Measurements from ENCODE around the gene PRKCA. TPM values are rescaled to one million over a fixed set of nuclear protein-coding genes. Genes with fewer than 3 reads are reported as not detected.
A peak's percentile ranks its signal among the peaks of the same experiment; 100 is the strongest.

Gene PRKCA
- total RNA-seq, 6 experiments from 2014 or later, result 81.2 to 106 (median 92.9) TPM

- no peak overlapping the region for H3K4me3 Mint-ChIP-seq
- TF ChIP-seq CTCF (IDR thresholded peaks at IDR 0.05), result no peak
- peaks cover 24% of the 10 kb centered on the region for H3K36me3 Mint-ChIP-seq (ENCODE audit: low read depth)
- no peaks in the 10 kb centered on the region for H3K4me1 Mint-ChIP-seq (ENCODE audit: low read depth)
- no peaks in the 10 kb centered on the region for H3K9me3 Mint-ChIP-seq
- H3K27me3 Mint-ChIP-seq (ENCODE audit: insufficient read depth), result peaks cover 4% of the 10 kb centered on the region
- no peak for DNase-seq
- no peak overlapping the region for H3K27ac Mint-ChIP-seq
Measured at GRCh38 chr17:66737524-66737923, 435.1 kb downstream of the PRKCA start.

GRCh38 chr17:66738301-66738700 lies 435.9 kb downstream of the PRKCA start:
- no peak for TF ChIP-seq CTCF (IDR thresholded peaks at IDR 0.05)
- Mint-ChIP-seq H3K4me3 (no peak overlapping the region), H3K36me3 (ENCODE audit: low read depth) (peaks cover 23% of the 10 kb centered on the region), H3K4me1 (ENCODE audit: low read depth) (no peaks in the 10 kb centered on the region), H3K27me3 (ENCODE audit: insufficient read depth) (peaks cover 4% of the 10 kb centered on the region), H3K9me3 (no peaks in the 10 kb centered on the region), H3K27ac (no peak overlapping the region)
- no peak for DNase-seq

DNA sequence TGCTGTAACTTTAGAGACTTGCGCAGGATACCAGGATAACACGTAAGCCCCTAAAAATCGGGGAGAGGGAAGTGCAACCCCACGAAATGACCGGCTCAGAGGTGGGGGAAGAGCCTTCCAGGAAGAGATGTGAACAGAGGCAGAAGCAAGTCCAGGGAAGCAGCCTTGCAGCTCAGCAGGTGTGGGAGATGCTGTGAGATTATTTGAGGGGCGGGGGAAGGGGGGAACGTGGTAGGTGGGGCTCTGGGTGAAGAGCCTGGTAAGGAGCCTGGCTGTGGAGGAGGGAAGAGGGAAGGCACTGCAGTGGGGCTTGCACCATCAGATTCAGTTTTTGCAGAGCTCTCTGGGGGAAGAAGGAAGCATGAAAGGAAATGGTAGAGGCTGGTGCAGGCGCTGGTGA lies 437.1 kb downstream of the PRKCA start:
- peaks cover 4% of the 10 kb centered on the region for H3K27me3 Mint-ChIP-seq (ENCODE audit: insufficient read depth)
- H3K9me3 Mint-ChIP-seq, result no peaks in the 10 kb centered on the region
- peaks cover 22% of the 10 kb centered on the region for H3K36me3 Mint-ChIP-seq (ENCODE audit: low read depth)
- H3K4me1 Mint-ChIP-seq (ENCODE audit: low read depth), result no peaks in the 10 kb centered on the region
- no peak overlapping the region for H3K27ac Mint-ChIP-seq
- no peak for DNase-seq
- TF ChIP-seq CTCF (IDR thresholded peaks at IDR 0.05), result no peak
- no peak overlapping the region for H3K4me3 Mint-ChIP-seq

- H3K27ac Mint-ChIP-seq, result no peak overlapping the region
- H3K4me1 Mint-ChIP-seq (ENCODE audit: low read depth), result no peaks in the 10 kb centered on the region
- no peak for DNase-seq
- no peak for TF ChIP-seq CTCF (IDR thresholded peaks at IDR 0.05)
- peaks cover 4% of the 10 kb centered on the region for H3K27me3 Mint-ChIP-seq (ENCODE audit: insufficient read depth)
- H3K9me3 Mint-ChIP-seq, result no peaks in the 10 kb centered on the region
- no peak overlapping the region for H3K4me3 Mint-ChIP-seq
- peaks cover 22% of the 10 kb centered on the region for H3K36me3 Mint-ChIP-seq (ENCODE audit: low read depth)
Measured at GRCh38 chr17:66740226-66740625, 437.8 kb downstream of the PRKCA start.

GRCh38 chr17:66743511-66743910 lies 441.1 kb downstream of the PRKCA start:
- peaks cover 31% of the 10 kb centered on the region for H3K36me3 Mint-ChIP-seq (ENCODE audit: low read depth)
- H3K4me1 Mint-ChIP-seq (ENCODE audit: low read depth), result peaks cover 11% of the 10 kb centered on the region
- no peak overlapping the region for H3K4me3 Mint-ChIP-seq
- H3K27ac Mint-ChIP-seq, result no peak overlapping the region
- H3K27me3 Mint-ChIP-seq (ENCODE audit: insufficient read depth), result no peaks in the 10 kb centered on the region; the same call in 1 of the 2 replicates
- no peak for DNase-seq
- no peak for TF ChIP-seq CTCF (IDR thresholded peaks at IDR 0.05)
- H3K9me3 Mint-ChIP-seq, result no peaks in the 10 kb centered on the region

GRCh38 chr17:66746736-66747135 lies 444.3 kb downstream of the PRKCA start:
- Mint-ChIP-seq H3K36me3 (ENCODE audit: low read depth) (peaks cover 34% of the 10 kb centered on the region), H3K4me3 (no peak overlapping the region)
- DNase-seq, result no peak

More at GRCh38 chr17:66746736-66747135, 444.3 kb downstream of the PRKCA start:
- Mint-ChIP-seq H3K27me3 (ENCODE audit: insufficient read depth) (0 out of 2 replicates have a peak, but pooled peaks cover 3% of the 10 kb centered on the region), H3K9me3 (no peaks in the 10 kb centered on the region), H3K4me1 (ENCODE audit: low read depth) (peaks cover 11% of the 10 kb centered on the region), H3K27ac (peak overlapping the region; percentile 46; the same call in 1 of the 2 replicates)
- TF ChIP-seq CTCF (IDR thresholded peaks at IDR 0.05), result no peak

Measured in HFFc6 (cell line).